Measurements from ENCODE around the gene SRCIN1.

SRCIN1 gene

DNA sequence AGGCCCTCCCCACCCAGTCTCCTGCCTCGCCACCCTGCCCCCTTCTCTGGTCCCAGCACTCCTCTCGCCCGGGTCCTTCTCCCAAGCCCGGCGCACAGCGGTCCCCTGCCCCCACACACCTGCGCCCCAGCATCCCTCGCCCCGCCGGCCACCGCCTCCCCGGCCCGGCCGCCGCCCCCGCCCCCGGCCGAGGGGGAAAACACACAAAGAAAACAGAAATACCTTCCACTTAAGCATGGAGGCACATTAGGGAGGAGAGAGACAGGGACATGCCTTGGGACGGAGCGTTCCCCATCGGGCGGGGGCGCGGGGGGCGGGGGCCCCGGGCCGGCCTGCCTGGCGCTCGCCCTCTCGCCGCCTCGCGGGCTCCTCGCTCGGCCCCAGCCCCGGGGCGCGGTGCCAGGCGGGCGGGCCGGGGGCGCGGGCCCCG is 326 bp downstream of the SRCIN1 start:
- DNase-seq (ENCODE audit: extremely low read depth, insufficient read length): peak; percentile 37
- peak overlapping the region; percentile 69 for H3K4me3 ChIP-seq (replicated peaks; ENCODE audit: low read depth, low read length)
- TF ChIP-seq, protein P1, sequence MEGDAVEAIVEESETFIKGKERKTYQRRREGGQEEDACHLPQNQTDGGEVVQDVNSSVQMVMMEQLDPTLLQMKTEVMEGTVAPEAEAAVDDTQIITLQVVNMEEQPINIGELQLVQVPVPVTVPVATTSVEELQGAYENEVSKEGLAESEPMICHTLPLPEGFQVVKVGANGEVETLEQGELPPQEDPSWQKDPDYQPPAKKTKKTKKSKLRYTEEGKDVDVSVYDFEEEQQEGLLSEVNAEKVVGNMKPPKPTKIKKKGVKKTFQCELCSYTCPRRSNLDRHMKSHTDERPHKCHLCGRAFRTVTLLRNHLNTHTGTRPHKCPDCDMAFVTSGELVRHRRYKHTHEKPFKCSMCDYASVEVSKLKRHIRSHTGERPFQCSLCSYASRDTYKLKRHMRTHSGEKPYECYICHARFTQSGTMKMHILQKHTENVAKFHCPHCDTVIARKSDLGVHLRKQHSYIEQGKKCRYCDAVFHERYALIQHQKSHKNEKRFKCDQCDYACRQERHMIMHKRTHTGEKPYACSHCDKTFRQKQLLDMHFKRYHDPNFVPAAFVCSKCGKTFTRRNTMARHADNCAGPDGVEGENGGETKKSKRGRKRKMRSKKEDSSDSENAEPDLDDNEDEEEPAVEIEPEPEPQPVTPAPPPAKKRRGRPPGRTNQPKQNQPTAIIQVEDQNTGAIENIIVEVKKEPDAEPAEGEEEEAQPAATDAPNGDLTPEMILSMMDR (IDR thresholded peaks at IDR 0.05; ENCODE audit: insufficient read depth, low read length, poor library complexity, severe bottlenecking): no peak

DNA sequence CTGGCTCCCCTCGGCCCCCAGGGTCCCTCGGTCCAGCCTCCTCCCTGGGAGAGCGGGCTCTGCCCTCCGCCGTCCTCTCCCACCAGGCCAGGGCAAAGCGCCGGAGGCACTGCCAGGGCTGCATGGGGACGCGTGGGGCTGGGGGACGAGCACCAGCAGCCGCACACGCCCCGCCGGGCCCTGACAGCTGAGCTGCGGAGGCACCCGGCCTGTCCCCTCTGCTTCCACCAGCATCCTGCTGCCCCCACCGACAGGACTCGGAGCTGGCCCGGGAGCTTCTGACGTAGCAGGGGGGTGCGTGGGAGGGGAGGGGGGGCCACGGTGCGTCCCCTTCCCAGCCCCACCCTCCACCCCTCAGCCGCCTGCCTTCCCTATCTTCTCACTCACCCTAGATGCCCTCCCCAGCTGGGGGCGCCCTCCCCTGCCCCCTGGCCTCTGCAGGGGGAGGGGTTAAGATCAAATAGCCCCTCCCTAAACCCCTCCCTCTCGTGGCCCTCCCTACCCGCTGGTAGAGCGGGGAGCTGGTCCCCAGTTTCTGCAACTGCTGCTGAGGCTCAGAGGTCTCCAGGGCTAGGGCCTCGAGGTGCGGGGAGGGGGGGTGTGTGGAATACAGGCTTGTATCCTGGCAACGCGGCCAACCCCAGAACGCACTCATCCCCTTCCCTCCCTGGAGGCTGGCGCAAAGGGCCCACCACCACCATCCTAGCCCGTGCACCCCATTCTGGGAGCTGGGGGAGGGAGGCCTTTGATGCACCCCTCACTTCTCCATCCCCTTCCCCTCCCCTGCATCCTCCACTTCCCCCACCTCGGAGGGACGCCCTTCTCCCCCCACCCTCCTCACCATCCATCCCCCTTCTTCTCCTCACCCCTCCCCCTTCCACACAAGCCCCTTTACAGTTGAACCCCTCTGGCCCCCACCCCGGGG is 1.0 kb downstream of the SRCIN1 start:
- Histone ChIP-seq H3K27me3 (replicated peaks; ENCODE audit: control insufficient read depth, insufficient read depth, low read length) (no peaks in the 10 kb centered on the region; the same call in none of the 2 replicates), H3K4me3 (replicated peaks; ENCODE audit: low read depth, low read length) (no peak overlapping the region), H3K36me3 (ENCODE audit: control insufficient read depth, insufficient read depth, low read length) (no peaks in the 10 kb centered on the region)
- DNase-seq (ENCODE audit: extremely low read depth, insufficient read length): peak; percentile 42
- TF ChIP-seq, protein P1 (IDR thresholded peaks at IDR 0.05; ENCODE audit: insufficient read depth, low read length, poor library complexity, severe bottlenecking): peak; percentile 45

More for the DNA sequence above, 326 bp downstream of the SRCIN1 start:
- no peaks in the 10 kb centered on the region for H3K36me3 ChIP-seq (ENCODE audit: control insufficient read depth, insufficient read depth, low read length)
- no peaks in the 10 kb centered on the region; the same call in none of the 2 replicates for H3K27me3 ChIP-seq (replicated peaks; ENCODE audit: control insufficient read depth, insufficient read depth, low read length)

DNA sequence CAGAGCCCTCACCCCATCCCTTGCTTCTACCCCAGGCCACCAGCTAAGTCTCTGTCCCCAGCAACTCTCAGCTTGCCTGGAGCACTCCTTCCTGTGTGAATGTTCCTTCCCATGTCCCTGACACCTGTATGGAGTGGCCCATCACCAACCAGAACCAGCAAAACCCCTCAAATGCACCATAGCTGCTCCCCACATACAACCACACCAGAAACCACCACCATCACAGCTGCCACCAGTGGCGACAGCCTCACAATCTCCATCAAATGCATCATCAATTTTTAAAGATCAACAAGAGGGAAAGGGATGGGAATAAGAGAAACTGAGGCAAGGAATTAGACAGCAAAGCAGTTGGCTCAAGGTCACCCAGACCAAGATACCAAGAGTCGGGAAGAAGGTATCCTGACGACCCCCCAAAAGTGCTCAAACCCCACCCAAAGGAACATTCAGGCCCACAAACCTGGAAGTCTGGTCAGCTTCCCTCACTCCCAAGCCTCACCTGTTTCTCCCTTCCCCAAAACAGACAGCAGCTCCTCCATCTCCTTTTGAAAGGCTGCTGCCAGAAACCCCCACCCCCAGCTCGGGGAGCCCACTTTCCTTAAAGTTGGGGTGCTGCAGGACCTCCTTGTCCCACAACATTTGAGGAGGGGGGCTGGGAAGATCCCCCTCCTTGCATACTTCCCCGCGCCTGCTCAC is 1.8 kb downstream of the SRCIN1 start:
- TF ChIP-seq, protein P1 (IDR thresholded peaks at IDR 0.05; ENCODE audit: insufficient read depth, low read length, poor library complexity, severe bottlenecking): no peak
- H3K4me3 ChIP-seq (replicated peaks; ENCODE audit: low read depth, low read length): no peak overlapping the region
- H3K36me3 ChIP-seq (ENCODE audit: control insufficient read depth, insufficient read depth, low read length): no peaks in the 10 kb centered on the region
- no peaks in the 10 kb centered on the region; the same call in none of the 2 replicates for H3K27me3 ChIP-seq (replicated peaks; ENCODE audit: control insufficient read depth, insufficient read depth, low read length)
- no peak for DNase-seq (ENCODE audit: extremely low read depth, insufficient read length)

DNA sequence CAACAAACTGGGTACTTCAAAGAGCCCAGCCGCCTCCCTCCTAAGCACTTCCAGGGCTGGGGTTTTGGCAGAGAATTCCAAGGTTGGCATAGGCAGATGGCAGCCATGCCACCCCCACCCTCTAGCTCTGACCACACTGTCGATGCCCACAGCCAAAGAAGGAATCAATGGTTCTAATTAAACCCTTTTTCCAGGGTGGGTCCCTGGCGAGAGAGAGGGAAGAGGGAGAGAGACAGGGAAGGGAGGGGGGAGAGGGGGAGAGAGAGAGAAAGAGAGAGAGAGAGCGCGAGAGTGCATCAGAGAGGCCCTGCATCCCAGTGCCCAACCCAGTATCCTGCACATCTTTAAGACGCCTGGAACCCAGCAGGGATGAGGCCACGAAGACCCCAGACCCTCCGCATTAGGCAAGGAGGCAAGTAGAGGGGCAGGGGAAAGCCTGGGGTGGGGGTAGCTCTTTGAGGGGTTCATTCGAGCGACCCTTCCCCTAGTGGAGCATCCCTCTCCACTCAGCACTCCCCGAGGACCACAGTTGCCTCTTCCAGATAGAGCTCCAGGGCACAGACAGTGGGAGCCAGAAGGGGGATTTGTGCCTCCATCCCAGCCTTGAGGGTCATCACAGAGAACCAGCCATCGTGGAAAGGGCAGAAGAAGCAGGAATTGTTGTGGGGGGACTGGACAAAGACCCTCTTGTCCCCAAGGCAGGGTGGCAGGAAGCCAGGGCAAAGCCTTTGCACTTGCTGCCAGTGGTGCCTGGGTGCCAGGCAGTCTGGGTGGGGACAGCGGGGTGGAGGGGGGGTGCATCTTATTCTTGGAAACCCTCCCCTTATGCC is 2.6 kb downstream of the SRCIN1 start:
- Histone ChIP-seq H3K27me3 (replicated peaks; ENCODE audit: control insufficient read depth, insufficient read depth, low read length) (no peaks in the 10 kb centered on the region; the same call in none of the 2 replicates), H3K4me3 (replicated peaks; ENCODE audit: low read depth, low read length) (no peak overlapping the region), H3K36me3 (ENCODE audit: control insufficient read depth, insufficient read depth, low read length) (no peaks in the 10 kb centered on the region)
- DNase-seq (ENCODE audit: extremely low read depth, insufficient read length): no peak
- TF ChIP-seq, protein P1 (IDR thresholded peaks at IDR 0.05; ENCODE audit: insufficient read depth, low read length, poor library complexity, severe bottlenecking): no peak

DNA sequence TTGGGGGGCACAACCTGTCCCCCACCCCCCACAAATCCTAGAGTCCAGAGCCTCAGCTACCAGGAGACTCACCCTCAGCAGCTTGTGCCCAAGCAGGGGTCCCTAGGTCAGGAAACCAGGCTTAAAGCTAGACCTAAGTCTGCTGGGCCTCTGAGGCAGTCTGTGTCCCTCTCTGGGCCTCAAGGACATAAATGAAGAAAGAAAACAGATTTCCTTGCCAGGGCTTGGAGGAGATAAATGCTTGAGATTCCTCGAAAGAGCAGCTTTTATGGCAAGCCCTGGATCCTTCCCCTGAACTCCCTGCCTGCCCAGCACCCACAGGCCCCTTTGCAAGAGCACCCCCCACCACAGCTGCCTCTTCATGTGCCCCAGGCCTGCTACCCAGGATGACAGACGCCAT is 3.3 kb downstream of the SRCIN1 start:
- no peaks in the 10 kb centered on the region for H3K36me3 ChIP-seq (ENCODE audit: control insufficient read depth, insufficient read depth, low read length)
- TF ChIP-seq, protein P1 (IDR thresholded peaks at IDR 0.05; ENCODE audit: insufficient read depth, low read length, poor library complexity, severe bottlenecking): no peak
- no peak for DNase-seq (ENCODE audit: extremely low read depth, insufficient read length)
- no peaks in the 10 kb centered on the region; the same call in none of the 2 replicates for H3K27me3 ChIP-seq (replicated peaks; ENCODE audit: control insufficient read depth, insufficient read depth, low read length)
- H3K4me3 ChIP-seq (replicated peaks; ENCODE audit: low read depth, low read length): no peak overlapping the region

Measured in GM06990 (cell line).